HG02678 (cell line): ENCODE data around the gene EXOC2.
A peak's percentile ranks its signal among the peaks of the same experiment; 100 is the strongest.

Experiments used
- ATAC-seq: cut with Tn5 transposase; IDR thresholded peaks from one replicate; pipeline ENCODE4 v1.9.1; 2021; ENCODE audit warnings: mild to moderate bottlenecking, moderate library complexity; ENCODE audit not compliant: unreplicated experiment

Gene EXOC2

GRCh38 chr6:692858-693722 is at the start of gene EXOC2:
TSS of gene EXOC2 (minus strand) at chr6:693139. CDS start at chr6:637818, 55,321 bp downstream.
- ATAC-seq = peak; percentile 87

- no peak for ATAC-seq
Measured at GRCh38 chr6:741410-742339, 48.7 kb upstream of the EXOC2 start.

GRCh38 chr6:736657-737446 is 43.9 kb upstream of the EXOC2 start:
- no peak for ATAC-seq

- no peak for ATAC-seq
Measured at GRCh38 chr6:733431-734219, 40.7 kb upstream of the EXOC2 start.

- no peak for ATAC-seq
Measured at GRCh38 chr6:731924-732323, 39.0 kb upstream of the EXOC2 start.

GRCh38 chr6:729606-730320 is 36.8 kb upstream of the EXOC2 start:
- no peak for ATAC-seq

- no peak for ATAC-seq
Measured at GRCh38 chr6:727856-728255, 34.9 kb upstream of the EXOC2 start.

GRCh38 chr6:723540-723939 is 30.6 kb upstream of the EXOC2 start:
- no peak for ATAC-seq

GRCh38 chr6:722608-723007 is 29.7 kb upstream of the EXOC2 start:
- ATAC-seq = no peak

- no peak for ATAC-seq
Measured at GRCh38 chr6:722077-722524, 29.2 kb upstream of the EXOC2 start.

- ATAC-seq = no peak
Measured at GRCh38 chr6:718345-718744, 25.4 kb upstream of the EXOC2 start.

GRCh38 chr6:717135-717534 is 24.2 kb upstream of the EXOC2 start:
- ATAC-seq = no peak

- ATAC-seq = no peak
Measured at GRCh38 chr6:715709-716491, 23.0 kb upstream of the EXOC2 start.

GRCh38 chr6:714100-714499 is 21.2 kb upstream of the EXOC2 start:
- ATAC-seq = no peak

GRCh38 chr6:713351-713750 is 20.4 kb upstream of the EXOC2 start:
- ATAC-seq = no peak

- ATAC-seq = no peak
Measured at GRCh38 chr6:712805-713204, 19.9 kb upstream of the EXOC2 start.

- no peak for ATAC-seq
Measured at GRCh38 chr6:711925-712324, 19.0 kb upstream of the EXOC2 start.
